GM12801 (cell line): ENCODE results near the gene SPTBN5.

ENCODE experiments used
- CTCF ChIP-seq: IDR thresholded peaks from one replicate; pipeline ENCODE4 v1.5.1; 2011; ENCODE audit warnings: control low read depth; ENCODE audit not compliant: insufficient read length; ENCODE audit errors: extremely low read depth

SPTBN5 gene

GRCh38 chr15:41838400-41838897, 55.4 kb downstream of the SPTBN5 start, which contains the start of gene PLA2G4B:
TSS of gene PLA2G4B (plus strand) at chr15:41838847. CDS start at chr15:41838914, 67 bp downstream.
- TF ChIP-seq CTCF, result no peak

- TF ChIP-seq CTCF, result no peak
These were observed 57.0 kb downstream of the SPTBN5 start for GRCh38 chr15:41836713-41837454.

- no peak for TF ChIP-seq CTCF
These were observed 57.8 kb downstream of the SPTBN5 start for GRCh38 chr15:41836073-41836472.

GRCh38 chr15:41834096-41834495, 59.8 kb downstream of the SPTBN5 start:
- TF ChIP-seq CTCF, result no peak

GRCh38 chr15:41832875-41833274, 61.0 kb downstream of the SPTBN5 start:
- no peak for TF ChIP-seq CTCF

GRCh38 chr15:41832208-41832607, 61.6 kb downstream of the SPTBN5 start:
- TF ChIP-seq CTCF, result no peak

GRCh38 chr15:41829959-41830646, 63.8 kb downstream of the SPTBN5 start:
- TF ChIP-seq CTCF, result no peak
